Immature natural killer cell (primary cell): Measurements from ENCODE around the gene ANKRD13D. TPM values are rescaled to one million over a fixed set of nuclear protein-coding genes. Genes with fewer than 3 reads are reported as not detected.

ENCODE experiments used
- DNase-seq, 3 donors: peaks; one replicate each; pipeline ENCODE4 v3.0.0; 2022; ENCODE audit warnings: mixed read lengths in 1 of 3
- H3K27ac Mint-ChIP-seq, 6 donors: one replicate each; pipeline ENCODE4 v1.8.0; 2020; ENCODE audit warnings: mixed read lengths in 6 of 6, mild to moderate bottlenecking in 5 of 6, inconsistent platforms in 4 of 6, moderate library complexity in 3 of 6
- H3K27me3 Mint-ChIP-seq, 3 donors: one replicate each; pipeline ENCODE4 v1.8.0; 2020 to 2021; ENCODE audit warnings: low read depth in 3 of 3, mild to moderate bottlenecking in 3 of 3, mixed read lengths in 3 of 3, moderate library complexity in 3 of 3, inconsistent platforms in 1 of 3
- H3K36me3 Mint-ChIP-seq, 3 donors: one replicate each; pipeline ENCODE4 v1.8.0; 2020; ENCODE audit warnings: mixed read lengths in 3 of 3, inconsistent platforms in 2 of 3, mild to moderate bottlenecking in 2 of 3
- H3K4me1 Mint-ChIP-seq, 2 donors: one replicate each; pipeline ENCODE4 v1.8.0; 2020; ENCODE audit warnings: inconsistent platforms in 2 of 2, mild to moderate bottlenecking in 2 of 2, mixed read lengths in 2 of 2, moderate library complexity in 1 of 2
- H3K4me3 Mint-ChIP-seq, 5 donors: one replicate each; pipeline ENCODE4 v1.8.0; 2020; ENCODE audit warnings: mild to moderate bottlenecking in 5 of 5, mixed read lengths in 5 of 5, inconsistent platforms in 3 of 5, moderate library complexity in 3 of 5
- H3K9me3 Mint-ChIP-seq, 6 donors: one replicate each; pipeline ENCODE4 v1.8.0; 2020; ENCODE audit warnings: mild to moderate bottlenecking in 6 of 6, mixed read lengths in 6 of 6, inconsistent platforms in 4 of 6, moderate library complexity in 3 of 6
- polyA plus RNA-seq, 3 donors: library from polyadenylated mRNA; unstranded; fragments of 300-500 nt; fragmentation: Illumina TruSeq; gene quantifications; one replicate each; pipeline ENCODE4 v1.2.3, GENCODE V29; 2021

The ANKRD13D gene
- polyA plus RNA-seq, 3 donors from 2014 or later = 12.4 to 26.7 (median 14.2) TPM

GRCh38 chr11:67309166-67309565 lies 20.1 kb downstream of the ANKRD13D start:
- Mint-ChIP-seq H3K9me3 (no peaks in the 10 kb centered on the region), H3K4me1 (peaks cover 16 to 19% of the 10 kb centered on the region in 2 donors), H3K4me3 (no peak overlapping the region), H3K27me3 (peaks cover 0 to 4% (median 4%) of the 10 kb centered on the region in 3 donors), H3K27ac (no peak overlapping the region), H3K36me3 (peaks cover 0 to 3% (median 0%) of the 10 kb centered on the region in 3 donors)
- DNase-seq = no peak

GRCh38 chr11:67309661-67310061 lies 20.6 kb downstream of the ANKRD13D start:
- Mint-ChIP-seq H3K27me3 (peaks cover under 1 to 4% (median 3%) of the 10 kb centered on the region in 3 donors), H3K4me1 (peaks cover 13 to 16% of the 10 kb centered on the region in 2 donors), H3K9me3 (no peaks in the 10 kb centered on the region), H3K36me3 (peaks cover 0 to 3% (median 0%) of the 10 kb centered on the region in 3 donors), H3K27ac (peak overlapping the region in 2 of 6 donors; percentile 14 to 56), H3K4me3 (no peak overlapping the region)
- no peak for DNase-seq

- peaks cover 11 to 13% of the 10 kb centered on the region in 2 donors for H3K4me1 Mint-ChIP-seq
- H3K36me3 Mint-ChIP-seq = peaks cover 0 to 3% (median 0%) of the 10 kb centered on the region in 3 donors
- no peak for DNase-seq
- H3K9me3 Mint-ChIP-seq = no peaks in the 10 kb centered on the region
- H3K27me3 Mint-ChIP-seq = peaks cover 0 to 4% (median 3%) of the 10 kb centered on the region in 3 donors
- no peak overlapping the region for H3K27ac Mint-ChIP-seq
- no peak overlapping the region for H3K4me3 Mint-ChIP-seq
Observed at GRCh38 chr11:67310246-67311050, 21.3 kb downstream of the ANKRD13D start.

GRCh38 chr11:67311051-67311555 lies 22.0 kb downstream of the ANKRD13D start:
- Mint-ChIP-seq H3K4me3 (no peak overlapping the region), H3K27ac (no peak overlapping the region), H3K9me3 (no peaks in the 10 kb centered on the region), H3K36me3 (peaks cover 0 to 3% (median 0%) of the 10 kb centered on the region in 3 donors), H3K27me3 (peaks cover 0 to 4% (median 3%) of the 10 kb centered on the region in 3 donors), H3K4me1 (peaks cover 11 to 13% of the 10 kb centered on the region in 2 donors)
- DNase-seq = no peak

GRCh38 chr11:67311556-67312082 lies 22.5 kb downstream of the ANKRD13D start:
- Mint-ChIP-seq H3K36me3 (no peaks in the 10 kb centered on the region), H3K4me1 (peaks cover 11 to 13% of the 10 kb centered on the region in 2 donors), H3K4me3 (no peak overlapping the region), H3K27ac (no peak overlapping the region), H3K27me3 (peaks cover 0 to 3% (median 2%) of the 10 kb centered on the region in 3 donors), H3K9me3 (no peaks in the 10 kb centered on the region)
- DNase-seq = no peak

GRCh38 chr11:67312187-67313021 lies 23.3 kb downstream of the ANKRD13D start:
- Mint-ChIP-seq H3K9me3 (no peaks in the 10 kb centered on the region), H3K4me1 (peaks cover 14 to 19% of the 10 kb centered on the region in 2 donors), H3K4me3 (no peak overlapping the region), H3K27me3 (peaks cover under 1 to 6% (median 4%) of the 10 kb centered on the region in 3 donors), H3K36me3 (no peaks in the 10 kb centered on the region), H3K27ac (peak overlapping the region; percentile 6 to 93 (median 74))
- no peak for DNase-seq

- no peak for DNase-seq
- Mint-ChIP-seq H3K4me3 (no peak overlapping the region), H3K4me1 (peaks cover 20 to 26% of the 10 kb centered on the region in 2 donors)
Observed at GRCh38 chr11:67313125-67313890, 24.2 kb downstream of the ANKRD13D start.

GRCh38 chr11:67314218-67314617 lies 25.1 kb downstream of the ANKRD13D start:
- H3K27ac Mint-ChIP-seq = peak overlapping the region in 1 of 6 donors; percentile 49
- no peak for DNase-seq
- H3K4me1 Mint-ChIP-seq = peaks cover 21 to 31% of the 10 kb centered on the region in 2 donors
- H3K4me3 Mint-ChIP-seq = no peak overlapping the region
- no peaks in the 10 kb centered on the region for H3K36me3 Mint-ChIP-seq
- peaks cover 0 to 3% (median 0%) of the 10 kb centered on the region in 6 donors for H3K9me3 Mint-ChIP-seq
- H3K27me3 Mint-ChIP-seq = peaks cover 8 to 13% (median 9%) of the 10 kb centered on the region in 3 donors

More at GRCh38 chr11:67313125-67313890, 24.2 kb downstream of the ANKRD13D start:
- Mint-ChIP-seq H3K27ac (peak overlapping the region in 4 of 6 donors; percentile 28 to 93 (median 66)), H3K27me3 (peaks cover 6 to 12% (median 9%) of the 10 kb centered on the region in 3 donors), H3K36me3 (no peaks in the 10 kb centered on the region), H3K9me3 (peaks cover 0 to 3% (median 0%) of the 10 kb centered on the region in 6 donors)

- H3K27ac Mint-ChIP-seq = peak overlapping the region in 2 of 6 donors; percentile 34 to 72
- peaks cover 21 to 31% of the 10 kb centered on the region in 2 donors for H3K4me1 Mint-ChIP-seq
- DNase-seq = no peak
- H3K27me3 Mint-ChIP-seq = peaks cover 8 to 17% (median 9%) of the 10 kb centered on the region in 3 donors
- H3K4me3 Mint-ChIP-seq = peak overlapping the region; percentile 21 to 55 (median 44)
- no peaks in the 10 kb centered on the region for H3K36me3 Mint-ChIP-seq
- peaks cover 0 to 3% (median 0%) of the 10 kb centered on the region in 6 donors for H3K9me3 Mint-ChIP-seq
Observed at GRCh38 chr11:67315325-67315909, 26.3 kb downstream of the ANKRD13D start.

- Mint-ChIP-seq H3K4me3 (peak overlapping the region; percentile 91 to 99 (median 96)), H3K4me1 (peaks cover 19 to 31% of the 10 kb centered on the region in 2 donors), H3K36me3 (no peaks in the 10 kb centered on the region), H3K9me3 (peaks cover 0 to 3% (median 0%) of the 10 kb centered on the region in 6 donors), H3K27me3 (peaks cover 8 to 17% (median 9%) of the 10 kb centered on the region in 3 donors), H3K27ac (peak overlapping the region; percentile 19 to 97 (median 88))
- no peak for DNase-seq
Observed at GRCh38 chr11:67316882-67317204, 27.7 kb downstream of the ANKRD13D start.

GRCh38 chr11:67317205-67317887 lies 28.2 kb downstream of the ANKRD13D start:
- H3K36me3 Mint-ChIP-seq = no peaks in the 10 kb centered on the region
- H3K4me1 Mint-ChIP-seq = peaks cover 18 to 29% of the 10 kb centered on the region in 2 donors
- H3K4me3 Mint-ChIP-seq = peak overlapping the region; percentile 91 to 99 (median 96)
- peak; percentile 98 to 99 (median 98) for DNase-seq
- peaks cover 0 to 3% (median 0%) of the 10 kb centered on the region in 6 donors for H3K9me3 Mint-ChIP-seq
- H3K27me3 Mint-ChIP-seq = peaks cover 8 to 17% (median 9%) of the 10 kb centered on the region in 3 donors
- H3K27ac Mint-ChIP-seq = peak overlapping the region; percentile 85 to 98 (median 94)
